ENCODE data around the gene MAP1A.

The MAP1A gene

GRCh38 chr15:43508421-43508820, 9.0 kb upstream of the MAP1A start:
- no peak overlapping the region for H3K4me3 ChIP-seq (ENCODE audit: low read depth in 1 of 2, low read length in 1 of 2)
- H3K36me3 ChIP-seq: no peaks in the 10 kb centered on the region
- no peaks in the 10 kb centered on the region for H3K9me3 ChIP-seq
- no peak for TF ChIP-seq CTCF (IDR thresholded peaks at IDR 0.05)
- no peak overlapping the region for H3K27ac ChIP-seq
- H3K27me3 ChIP-seq: peaks cover 17% of the 10 kb centered on the region
- H3K4me1 ChIP-seq (ENCODE audit: control insufficient read depth in 1 of 2, insufficient read depth in 1 of 2, low read depth in 1 of 2, low read length in 1 of 2): peaks cover 15% of the 10 kb centered on the region in 2 experiments

DNA sequence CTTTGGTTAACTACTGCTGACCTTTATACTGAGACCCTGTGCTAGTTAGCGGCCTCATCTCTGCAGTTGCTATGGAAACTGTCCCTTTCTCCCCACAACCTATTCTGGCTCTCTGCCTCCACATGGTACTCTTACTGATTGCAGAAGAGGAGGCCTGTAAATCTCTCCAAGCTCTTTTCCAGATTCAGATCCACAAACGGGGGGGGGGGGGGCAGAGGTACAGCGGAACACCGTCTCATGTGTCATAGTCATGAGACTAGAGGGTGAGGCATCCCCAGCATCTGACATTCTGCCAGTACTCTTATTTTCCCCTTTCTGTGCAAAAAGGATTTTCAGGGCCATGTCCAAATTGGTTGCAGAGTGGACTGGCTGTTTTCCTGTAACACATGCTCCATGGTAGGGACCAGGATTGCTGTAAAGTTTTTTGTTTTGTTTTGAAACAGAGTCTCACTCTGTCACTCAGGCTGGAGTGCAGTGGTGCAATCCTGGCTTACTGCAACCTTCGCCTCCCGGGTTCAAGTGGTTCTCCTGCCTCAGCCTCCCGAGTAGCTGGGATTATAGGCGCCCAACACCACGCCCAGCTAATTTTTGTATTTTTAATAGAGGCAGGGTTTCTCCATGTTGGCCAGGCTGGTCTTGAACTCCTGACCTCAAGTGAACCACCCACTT, 8.3 kb upstream of the MAP1A start:
- Histone ChIP-seq H3K4me3 (ENCODE audit: low read depth in 1 of 2, low read length in 1 of 2) (no peak overlapping the region), H3K27ac (no peak overlapping the region), H3K4me1 (ENCODE audit: control insufficient read depth in 1 of 2, insufficient read depth in 1 of 2, low read depth in 1 of 2, low read length in 1 of 2) (peaks cover 15% of the 10 kb centered on the region in 2 experiments), H3K27me3 (peaks cover 17% of the 10 kb centered on the region), H3K36me3 (no peaks in the 10 kb centered on the region), H3K9me3 (no peaks in the 10 kb centered on the region)
- no peak for TF ChIP-seq CTCF (IDR thresholded peaks at IDR 0.05)

DNA sequence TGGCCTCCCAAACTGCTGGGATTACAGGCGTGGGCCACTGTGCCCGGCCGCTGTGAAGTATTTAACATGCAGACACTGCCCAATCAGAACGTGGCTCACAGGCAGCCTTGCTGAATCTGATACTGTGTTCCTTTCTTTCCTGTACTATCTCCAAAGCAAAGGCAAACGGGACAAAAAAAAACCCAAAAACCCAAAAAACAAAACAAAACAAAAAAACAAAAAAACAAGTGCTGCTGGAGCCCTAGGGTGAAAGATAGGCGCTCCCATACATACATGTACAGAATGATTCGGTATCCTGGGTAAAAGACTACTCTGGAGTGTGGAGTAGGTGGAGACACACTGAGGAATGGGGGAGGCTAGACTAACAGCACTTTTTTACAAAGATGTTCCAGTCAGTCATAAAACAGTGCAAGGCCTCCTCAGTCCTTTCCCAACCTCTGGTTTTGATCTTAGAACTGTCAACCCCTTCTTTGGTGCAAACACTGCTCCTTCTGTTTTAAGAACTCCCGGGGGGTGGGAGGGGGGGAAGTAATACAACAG, 7.7 kb upstream of the MAP1A start:
- H3K27ac ChIP-seq: peak overlapping the region; percentile 56
- no peaks in the 10 kb centered on the region for H3K9me3 ChIP-seq
- no peak for TF ChIP-seq CTCF (IDR thresholded peaks at IDR 0.05)
- H3K4me1 ChIP-seq (ENCODE audit: control insufficient read depth in 1 of 2, insufficient read depth in 1 of 2, low read depth in 1 of 2, low read length in 1 of 2): peaks cover 15% of the 10 kb centered on the region in 2 experiments
- H3K27me3 ChIP-seq: peaks cover 17% of the 10 kb centered on the region
- peak overlapping the region; percentile 68 to 87 for H3K4me3 ChIP-seq (ENCODE audit: low read depth in 1 of 2, low read length in 1 of 2)
- H3K36me3 ChIP-seq: no peaks in the 10 kb centered on the region

GRCh38 chr15:43510200-43511011, 7.0 kb upstream of the MAP1A start:
- Histone ChIP-seq H3K27ac (peak overlapping the region; percentile 56), H3K27me3 (peaks cover 24% of the 10 kb centered on the region), H3K9me3 (no peaks in the 10 kb centered on the region), H3K4me1 (ENCODE audit: control insufficient read depth in 1 of 2, insufficient read depth in 1 of 2, low read depth in 1 of 2, low read length in 1 of 2) (peaks cover 15% of the 10 kb centered on the region in 2 experiments), H3K4me3 (ENCODE audit: low read depth in 1 of 2, low read length in 1 of 2) (peak overlapping the region; percentile 68 to 87), H3K36me3 (no peaks in the 10 kb centered on the region)
- peak; percentile 62 for TF ChIP-seq CTCF (IDR thresholded peaks at IDR 0.05)

GRCh38 chr15:43511012-43511885, 6.2 kb upstream of the MAP1A start:
- peak overlapping the region; percentile 56 for H3K27ac ChIP-seq
- no peak for TF ChIP-seq CTCF (IDR thresholded peaks at IDR 0.05)
- peaks cover 15% of the 10 kb centered on the region in 2 experiments for H3K4me1 ChIP-seq (ENCODE audit: control insufficient read depth in 1 of 2, insufficient read depth in 1 of 2, low read depth in 1 of 2, low read length in 1 of 2)
- H3K4me3 ChIP-seq (ENCODE audit: low read depth in 1 of 2, low read length in 1 of 2): peak overlapping the region; percentile 68 to 87
- H3K9me3 ChIP-seq: no peaks in the 10 kb centered on the region
- H3K27me3 ChIP-seq: peaks cover 32% of the 10 kb centered on the region
- no peaks in the 10 kb centered on the region for H3K36me3 ChIP-seq
